ENCODE measurements around the gene OR2C3.

DNA sequence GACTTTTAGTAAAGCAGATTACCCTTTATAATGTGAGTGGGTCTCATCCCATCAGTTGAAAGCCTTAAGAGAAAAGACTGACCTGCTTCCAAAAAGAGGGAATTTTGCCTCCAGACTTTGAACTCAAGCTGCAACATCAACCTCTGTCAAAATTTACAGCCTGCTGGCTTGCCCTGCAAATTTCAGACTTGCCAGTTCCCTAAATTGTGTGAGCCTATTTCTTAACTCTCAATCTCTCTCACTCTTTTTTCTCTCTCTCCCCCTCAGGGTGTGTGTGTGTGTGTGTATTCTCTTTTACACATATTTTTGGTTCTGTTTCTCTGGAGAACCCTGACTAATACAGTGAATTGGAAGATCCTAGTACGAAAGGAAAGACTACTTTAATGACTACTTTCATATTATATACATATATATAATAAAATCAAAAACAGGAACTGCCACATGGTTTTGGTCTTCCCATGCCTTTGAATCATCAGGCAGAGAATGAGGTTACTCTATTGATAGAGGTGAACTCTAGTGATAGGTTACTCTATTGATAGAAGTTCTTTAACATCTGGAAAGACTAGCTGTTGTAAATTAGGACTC lies 6.4 kb downstream of the OR2C3 start:
- TF ChIP-seq, protein P1, sequence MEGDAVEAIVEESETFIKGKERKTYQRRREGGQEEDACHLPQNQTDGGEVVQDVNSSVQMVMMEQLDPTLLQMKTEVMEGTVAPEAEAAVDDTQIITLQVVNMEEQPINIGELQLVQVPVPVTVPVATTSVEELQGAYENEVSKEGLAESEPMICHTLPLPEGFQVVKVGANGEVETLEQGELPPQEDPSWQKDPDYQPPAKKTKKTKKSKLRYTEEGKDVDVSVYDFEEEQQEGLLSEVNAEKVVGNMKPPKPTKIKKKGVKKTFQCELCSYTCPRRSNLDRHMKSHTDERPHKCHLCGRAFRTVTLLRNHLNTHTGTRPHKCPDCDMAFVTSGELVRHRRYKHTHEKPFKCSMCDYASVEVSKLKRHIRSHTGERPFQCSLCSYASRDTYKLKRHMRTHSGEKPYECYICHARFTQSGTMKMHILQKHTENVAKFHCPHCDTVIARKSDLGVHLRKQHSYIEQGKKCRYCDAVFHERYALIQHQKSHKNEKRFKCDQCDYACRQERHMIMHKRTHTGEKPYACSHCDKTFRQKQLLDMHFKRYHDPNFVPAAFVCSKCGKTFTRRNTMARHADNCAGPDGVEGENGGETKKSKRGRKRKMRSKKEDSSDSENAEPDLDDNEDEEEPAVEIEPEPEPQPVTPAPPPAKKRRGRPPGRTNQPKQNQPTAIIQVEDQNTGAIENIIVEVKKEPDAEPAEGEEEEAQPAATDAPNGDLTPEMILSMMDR (IDR thresholded peaks at IDR 0.05; ENCODE audit: low read length): no peak
- TF ChIP-seq EZH2 (IDR thresholded peaks at IDR 0.05; ENCODE audit: borderline replicate concordance, low read length): no peak
